Stimulated activated CD8-positive, alpha-beta memory T cell treated with anti-CD3 and anti-CD28 coated beads, Interleukin-12 subunit alpha, Interleukin-12 subunit beta, amount 100 ng/mL, for 24 hours (primary cell): ENCODE measurements around the gene JMY.
A peak's percentile ranks its signal among the peaks of the same experiment; 100 is the strongest.

ENCODE experiments used
- DNase-seq: peaks from one replicate; pipeline ENCODE4 v3.0.0-alpha.2; 2020; ENCODE audit errors: extremely low read depth

Gene JMY

GRCh38 chr5:79235634-79236361, at the start of gene JMY:
Gene JMY (plus strand): TSS chr5:79236131. CDS start chr5:79236651, 520 bp downstream.
- DNase-seq, result peak; percentile 66

DNA sequence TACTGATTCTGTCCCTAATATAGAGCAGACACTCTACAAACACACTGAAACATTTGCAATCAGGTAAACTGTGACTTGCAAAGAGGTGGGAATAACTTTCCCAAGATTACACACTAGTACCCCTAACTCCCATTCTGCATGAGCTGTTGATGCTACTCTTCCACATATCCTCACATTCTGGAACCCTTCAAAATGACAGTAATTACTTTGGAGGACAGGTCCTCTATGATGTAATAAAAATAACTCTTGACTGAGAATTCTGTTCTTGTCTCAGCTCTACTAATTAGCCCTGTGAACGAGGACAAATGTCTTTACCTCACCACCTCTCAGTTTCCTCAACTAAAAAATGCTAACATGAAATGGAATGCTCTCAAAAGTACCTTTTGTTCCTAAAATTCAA, 49.5 kb upstream of the JMY start:
- DNase-seq, result no peak

DNA sequence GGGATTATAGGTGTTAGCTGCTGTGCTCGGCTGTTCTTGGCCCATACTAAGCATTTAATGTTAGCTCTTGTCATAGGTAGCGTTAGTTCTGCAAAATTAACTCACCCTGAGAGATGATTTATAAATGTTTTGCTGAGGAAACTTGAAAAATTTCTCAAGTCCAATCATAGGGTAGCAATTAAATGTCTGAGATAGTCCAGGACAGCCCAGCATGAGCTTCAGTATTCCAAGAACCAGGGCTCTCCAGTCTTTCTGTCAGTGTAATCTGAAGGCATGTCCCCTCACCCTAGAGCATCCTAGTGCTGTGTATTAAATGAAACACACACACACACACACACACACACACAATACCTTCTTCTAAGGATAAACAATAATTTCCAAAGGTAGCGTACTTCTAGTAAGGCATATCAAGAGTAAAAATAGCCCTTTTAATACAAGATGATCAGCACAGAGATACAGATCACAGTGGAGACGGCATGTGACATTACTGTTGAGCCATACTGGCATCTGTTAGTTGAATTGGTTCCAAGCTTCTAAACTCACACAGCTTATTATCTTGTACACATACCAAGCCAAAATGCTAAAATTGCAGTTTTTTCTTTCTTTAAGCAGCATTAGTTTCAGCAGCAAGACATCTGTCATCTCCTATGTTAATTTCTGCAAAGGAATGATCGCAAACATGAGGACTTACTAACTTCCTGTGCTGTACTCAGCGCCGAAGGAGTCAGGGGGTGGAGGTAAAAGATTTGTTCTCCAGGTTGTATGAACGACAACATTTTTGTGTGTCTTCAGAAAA, 46.3 kb upstream of the JMY start:
- no peak for DNase-seq

GRCh38 chr5:79190235-79190529, 45.7 kb upstream of the JMY start:
- DNase-seq, result no peak

- DNase-seq, result no peak
Measured at GRCh38 chr5:79191457-79191856, 44.5 kb upstream of the JMY start.

- DNase-seq, result no peak
Measured at GRCh38 chr5:79193643-79194042, 42.3 kb upstream of the JMY start.

GRCh38 chr5:79200573-79201183, 35.3 kb upstream of the JMY start:
- DNase-seq, result no peak

- DNase-seq, result no peak
Measured at GRCh38 chr5:79201206-79201605, 34.7 kb upstream of the JMY start.

GRCh38 chr5:79202076-79202475, 33.9 kb upstream of the JMY start:
- DNase-seq, result no peak

DNA sequence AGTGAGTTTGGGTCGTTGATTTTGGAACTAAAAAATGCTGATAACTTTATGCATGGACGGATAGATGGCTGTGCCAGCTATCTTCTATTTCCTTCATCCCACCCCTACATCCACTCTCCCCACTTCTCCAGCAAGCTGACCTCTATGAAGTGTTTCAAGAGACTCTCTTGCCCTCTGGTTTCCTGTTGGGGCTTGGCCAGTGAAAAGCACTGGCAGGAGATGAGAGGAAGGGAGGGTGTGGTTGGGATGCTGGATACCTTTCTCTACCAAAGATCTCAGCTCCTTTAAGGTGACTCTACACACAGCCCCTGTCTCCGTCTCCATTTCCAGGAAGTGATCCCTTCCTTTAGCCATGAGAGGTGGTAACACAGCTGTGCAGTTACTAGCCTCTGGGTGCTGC, 30.0 kb upstream of the JMY start:
- no peak for DNase-seq

GRCh38 chr5:79206541-79206940, 29.4 kb upstream of the JMY start:
- DNase-seq, result no peak

GRCh38 chr5:79209505-79209904, 26.4 kb upstream of the JMY start:
- DNase-seq, result no peak

DNA sequence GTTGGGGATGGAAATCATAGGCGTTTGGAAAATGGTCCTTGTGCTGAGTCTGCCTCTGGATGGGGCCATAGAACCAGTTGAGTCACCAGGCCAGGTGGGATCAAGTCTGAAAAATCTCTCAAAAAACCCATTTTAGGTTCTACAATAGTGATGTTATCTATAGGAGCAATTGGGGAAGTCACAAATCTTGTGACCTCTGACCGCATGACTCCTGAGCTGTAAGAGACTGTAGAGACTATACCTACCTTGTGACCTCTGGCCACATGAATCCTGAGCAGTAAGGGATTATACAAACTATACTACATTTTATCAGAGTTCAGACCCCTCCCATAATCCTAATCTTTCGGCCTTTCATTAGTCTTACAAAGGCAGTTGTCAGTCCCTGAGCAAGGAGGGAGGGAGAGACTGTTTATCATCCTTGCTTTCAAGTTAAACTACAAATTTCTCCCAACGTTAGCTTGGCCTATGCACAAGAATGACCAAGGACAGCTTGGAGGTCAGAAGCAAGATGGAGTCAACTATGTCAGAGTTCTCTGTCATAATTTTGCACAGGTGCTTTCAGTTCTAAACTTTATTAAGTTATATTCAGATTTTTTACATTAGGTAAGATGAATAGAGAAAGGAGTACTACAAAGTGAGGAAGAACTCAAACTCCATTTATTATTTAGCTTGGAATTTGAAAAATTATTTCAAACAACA, 11.5 kb upstream of the JMY start:
- DNase-seq, result no peak

- no peak for DNase-seq
Measured at GRCh38 chr5:79225026-79225425, 10.9 kb upstream of the JMY start.

GRCh38 chr5:79225441-79225840, 10.5 kb upstream of the JMY start:
- no peak for DNase-seq

DNA sequence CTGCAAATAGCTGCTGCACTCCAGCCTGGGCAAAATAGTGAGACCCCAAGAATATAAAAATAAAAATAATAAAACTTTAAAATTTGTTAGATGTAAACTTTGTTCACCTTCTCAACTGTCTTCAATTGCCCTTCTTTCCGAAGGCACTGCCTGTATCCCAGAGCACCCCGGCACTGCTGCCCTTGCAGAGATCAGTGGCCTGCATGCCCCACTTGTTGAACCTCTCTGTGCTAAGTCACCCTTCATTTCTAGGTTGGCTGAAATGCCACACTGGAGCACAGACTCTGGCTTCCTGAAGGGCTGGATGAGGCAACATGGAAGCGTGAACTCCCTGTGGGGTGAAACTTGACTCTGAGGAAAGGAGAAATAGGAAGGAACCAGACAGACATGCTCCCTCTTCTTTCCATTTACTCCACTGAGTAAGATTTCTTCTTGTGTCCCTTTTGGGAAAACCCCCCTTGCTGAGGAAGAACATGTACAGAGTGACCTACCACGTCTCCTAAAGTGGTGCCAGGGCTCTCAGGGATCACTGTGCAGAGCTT, 8.4 kb upstream of the JMY start:
- DNase-seq, result no peak

DNA sequence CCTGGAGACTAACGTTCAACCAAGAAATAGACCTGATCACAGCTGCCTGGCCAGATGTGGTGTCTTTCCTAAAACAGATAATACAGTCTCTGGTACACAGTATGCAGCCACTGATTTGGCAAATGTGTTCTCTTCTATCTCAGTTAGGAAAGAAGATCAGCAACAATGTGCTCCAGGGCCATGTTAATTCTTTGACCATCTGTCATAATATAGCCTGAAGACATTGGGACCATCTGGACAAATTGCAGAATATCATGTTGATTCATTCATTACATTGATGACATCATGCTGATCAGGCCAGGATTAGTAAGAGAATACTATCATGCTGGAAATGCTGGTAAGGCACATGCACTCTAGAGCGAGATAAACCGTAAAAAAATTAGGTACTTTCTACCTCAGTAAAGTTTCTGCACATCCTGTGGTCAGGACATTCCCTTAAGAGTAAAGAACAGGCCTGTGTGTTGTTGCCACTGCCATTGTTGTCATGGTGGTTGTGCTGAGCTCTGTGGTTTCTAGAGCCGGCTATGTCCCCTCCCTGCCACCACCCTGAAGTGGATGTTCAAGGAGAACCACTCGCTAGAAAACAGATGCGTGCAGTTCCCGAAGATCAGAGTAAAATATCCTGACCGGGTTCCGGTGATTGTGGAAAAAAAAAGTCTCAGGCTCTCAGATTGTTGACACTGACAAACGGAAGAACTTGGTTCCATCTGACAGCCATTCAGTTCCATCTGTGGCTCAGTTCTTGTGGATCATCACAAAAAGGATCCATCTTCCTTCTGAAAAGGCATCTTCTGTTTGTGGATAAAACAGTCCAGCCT, 6.4 kb upstream of the JMY start:
- DNase-seq, result no peak

DNA sequence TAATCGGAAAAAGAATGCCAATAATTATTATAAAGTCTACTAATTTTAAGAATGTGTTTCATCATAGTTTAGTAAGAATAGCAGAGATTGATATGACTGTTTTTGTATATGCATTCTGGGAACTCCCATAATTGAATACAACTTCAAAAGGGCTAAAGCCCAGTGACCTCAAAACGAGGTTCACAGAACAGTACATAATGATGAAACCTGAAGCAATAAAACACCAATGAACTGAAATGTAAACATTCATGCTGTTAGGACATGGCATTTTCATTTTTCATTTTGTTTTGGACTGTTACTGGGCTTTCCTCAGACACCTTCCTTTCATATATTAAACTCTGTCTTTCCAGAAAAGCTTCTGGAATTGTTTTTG, 684 bp upstream of the JMY start:
- no peak for DNase-seq

- DNase-seq, result no peak
Measured at GRCh38 chr5:79236362-79236969, 535 bp downstream of the JMY start.

DNA sequence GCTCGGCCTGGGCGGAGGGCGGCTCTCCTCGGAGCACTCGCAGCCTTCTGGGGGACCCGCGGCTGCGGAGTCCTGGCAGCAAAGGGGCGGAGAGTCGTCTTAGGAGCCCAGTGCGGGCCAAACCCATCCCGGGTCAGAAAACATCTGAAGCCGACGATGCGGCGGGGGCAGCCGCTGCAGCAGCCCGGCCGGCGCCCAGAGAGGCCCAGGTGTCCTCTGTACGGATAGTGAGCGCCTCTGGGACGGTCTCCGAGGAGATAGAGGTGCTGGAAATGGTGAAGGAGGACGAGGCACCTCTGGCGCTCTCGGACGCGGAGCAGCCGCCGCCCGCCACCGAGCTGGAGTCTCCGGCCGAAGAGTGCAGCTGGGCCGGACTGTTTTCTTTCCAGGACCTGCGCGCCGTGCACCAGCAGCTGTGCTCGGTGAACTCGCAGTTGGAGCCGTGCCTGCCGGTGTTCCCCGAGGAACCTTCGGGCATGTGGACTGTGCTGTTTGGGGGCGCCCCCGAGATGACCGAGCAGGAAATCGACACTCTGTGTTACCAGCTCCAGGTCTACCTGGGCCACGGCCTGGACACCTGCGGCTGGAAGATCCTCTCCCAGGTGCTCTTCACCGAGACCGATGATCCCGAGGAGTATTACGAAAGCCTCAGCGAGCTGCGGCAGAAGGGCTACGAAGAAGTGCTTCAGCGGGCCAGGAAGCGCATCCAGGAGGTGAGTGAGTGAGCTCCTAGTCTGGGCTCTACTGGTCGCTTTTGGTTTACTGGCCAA, 1.2 kb downstream of the JMY start:
- DNase-seq, result no peak
